Right ventricle myocardium superior (tissue), 1 donor: ENCODE data around the gene NAA10. TPM values are rescaled to one million over a fixed set of nuclear protein-coding genes. Genes with fewer than 3 reads are reported as not detected.

Experiments
- ATAC-seq: fragments of 200-7000 bp; cut with Tn5 transposase; one replicate; pipeline ENCODE4 v1.9.1; 2020; ENCODE audit warnings: mild to moderate bottlenecking; ENCODE audit not compliant: poor library complexity
- DNase-seq: peaks from one replicate; pipeline ENCODE4 v3.0.0-alpha.2; 2020
- intact Hi-C: fragments of 100-400 bp; cut with DNase I; formaldehyde crosslinking; loops from one replicate; pipeline ENCODE4 v1.11.2; 2022
- total RNA-seq: library from RNA; stranded (reverse); fragmentation: NEBNext Ultra II Directional; extraction: Animal tissue kit (Norgen Biotek cat#: 25700); gene quantifications from one replicate; pipeline ENCODE4 v1.2.1, GENCODE V29; 2021
- donor health status: DM: no; HTN: yes; CAD: no; lungs with severe emphysema.

NAA10 gene
- total RNA-seq, 1 donor from 2014 or later = 70.4 TPM

- ATAC-seq (no peak), DNase-seq (no peak)
- intact Hi-C loops = no loop called here
Observed at GRCh38 chrX:153934148-153934761, 582 bp downstream of the NAA10 start.

DNA sequence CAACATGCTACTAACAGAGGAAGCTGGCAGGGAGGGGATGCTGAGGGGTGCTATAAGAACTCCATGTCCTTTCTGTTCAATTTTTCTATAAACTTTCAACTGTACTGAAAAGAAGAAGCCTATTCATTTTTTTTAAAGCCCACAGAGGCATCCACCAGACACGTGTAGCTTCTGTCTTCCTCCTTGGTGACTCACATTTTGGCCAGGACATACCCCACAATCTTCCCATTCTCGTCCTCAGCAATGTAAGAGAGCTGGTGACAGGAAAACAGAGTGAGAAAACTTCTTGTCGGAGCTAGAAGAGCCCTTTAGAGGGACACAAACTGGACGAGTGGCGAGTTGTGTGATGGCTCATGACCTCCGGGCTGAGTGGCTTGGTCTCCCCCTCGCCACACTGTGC is 1.1 kb downstream of the NAA10 start:
- ATAC-seq (no peak), DNase-seq (no peak)
- intact Hi-C loops = no loop called here

DNA sequence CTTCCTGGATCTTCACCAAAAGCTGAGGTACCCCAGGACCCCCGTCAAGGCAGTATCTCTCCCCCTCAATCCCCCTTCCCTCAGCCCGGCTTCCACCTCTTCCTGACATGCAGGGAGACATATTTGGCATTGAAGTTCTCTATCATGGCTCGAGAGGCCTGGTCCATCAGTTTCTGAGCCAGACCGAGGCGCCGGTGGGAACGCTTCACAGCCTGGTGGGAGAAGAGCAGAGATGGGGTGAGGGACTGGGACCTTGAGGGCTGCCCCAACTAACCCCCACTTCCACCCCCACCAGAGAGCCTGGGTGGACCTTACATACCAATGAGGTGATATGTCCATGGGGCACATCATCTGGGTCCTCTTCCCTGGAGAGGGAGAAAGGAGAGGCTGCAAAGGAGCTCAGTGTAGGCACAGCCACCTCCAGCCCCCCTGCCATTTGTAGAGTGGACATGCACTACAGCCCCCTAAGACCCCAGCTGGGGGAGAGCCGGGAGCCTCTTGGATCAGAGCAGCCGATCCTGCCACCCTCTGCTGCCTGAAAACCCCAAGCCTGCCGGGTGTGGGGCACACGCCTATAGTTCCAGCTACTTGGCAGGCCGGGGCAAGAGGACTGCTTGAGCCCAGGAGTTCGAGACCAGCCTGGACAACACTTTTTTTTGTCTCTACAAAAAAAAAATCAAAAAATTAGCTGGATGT is 2.5 kb downstream of the NAA10 start:
- no peak for ATAC-seq
- intact Hi-C loops = no loop called here
- DNase-seq = no peak

DNA sequence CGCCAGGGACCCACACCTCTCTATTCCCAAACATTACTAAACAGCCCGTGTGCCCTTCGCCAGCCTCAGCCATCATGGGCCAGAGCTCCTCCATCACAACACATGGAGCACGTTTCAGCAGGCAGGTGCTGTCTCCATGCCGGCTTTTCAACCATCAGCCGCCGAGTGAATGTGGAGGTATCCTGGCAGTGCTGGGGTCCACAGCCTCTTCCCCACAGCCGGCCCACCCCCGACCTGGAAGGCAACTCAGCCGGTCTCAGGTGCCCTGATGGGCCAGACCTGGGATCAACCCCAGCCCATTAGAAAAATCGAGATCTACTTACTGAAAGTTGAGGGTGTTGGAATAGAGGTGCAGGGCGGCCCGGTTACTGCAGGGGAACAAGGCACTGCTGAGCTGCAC is 3.1 kb downstream of the NAA10 start:
- ATAC-seq (no peak), DNase-seq (no peak)
- intact Hi-C loops = no loop called here

GRCh38 chrX:153931151-153931550 is 3.7 kb downstream of the NAA10 start:
- intact Hi-C loops = no loop called here
- DNase-seq (no peak), ATAC-seq (no peak)

- no peak for ATAC-seq
- no peak for DNase-seq
- intact Hi-C loops = no loop called here
Observed at GRCh38 chrX:153930011-153930910, 4.6 kb downstream of the NAA10 start.

DNA sequence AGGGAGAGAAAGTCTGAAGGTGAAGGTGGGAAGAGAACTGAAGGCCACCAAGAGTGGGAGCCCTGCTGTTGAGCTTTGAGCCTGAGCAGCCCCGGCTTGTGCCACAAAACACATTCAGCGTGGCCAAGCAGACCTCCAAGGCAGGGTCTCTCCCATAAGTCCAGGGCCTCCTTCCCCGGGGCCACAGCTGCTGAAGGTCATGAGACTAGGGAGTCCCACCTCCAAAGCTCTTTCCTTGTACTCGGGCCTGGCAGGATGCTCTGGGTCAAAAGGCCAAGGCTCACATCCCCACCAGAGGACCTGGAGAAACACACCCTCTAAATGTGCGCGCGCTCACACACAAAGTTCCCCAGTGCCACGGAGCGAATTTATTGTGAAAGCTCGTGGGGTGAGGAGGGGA is 5.3 kb downstream of the NAA10 start:
- intact Hi-C loops = no loop called here
- ATAC-seq = no peak
- DNase-seq = no peak

DNA sequence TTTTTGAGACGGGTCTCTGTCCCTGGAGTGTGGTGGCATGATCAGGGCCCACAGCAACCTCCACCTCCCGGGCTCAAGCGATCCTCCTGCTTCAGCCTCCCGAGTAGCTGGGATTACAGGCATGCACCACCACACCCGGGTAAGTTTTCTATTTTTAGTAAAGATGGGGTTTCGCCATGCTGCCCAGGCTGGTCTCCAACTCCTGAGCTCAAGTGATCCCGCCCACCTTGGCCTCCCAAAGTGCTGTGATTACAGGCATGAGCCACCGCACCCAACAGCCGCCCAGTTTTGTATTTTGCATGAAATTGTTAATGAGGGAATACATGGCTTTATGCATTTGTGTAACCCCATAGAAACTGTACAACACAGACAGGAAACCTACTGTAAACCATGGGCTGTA is 6.0 kb downstream of the NAA10 start:
- ATAC-seq = no peak
- intact Hi-C loops = no loop called here
- DNase-seq = no peak

DNA sequence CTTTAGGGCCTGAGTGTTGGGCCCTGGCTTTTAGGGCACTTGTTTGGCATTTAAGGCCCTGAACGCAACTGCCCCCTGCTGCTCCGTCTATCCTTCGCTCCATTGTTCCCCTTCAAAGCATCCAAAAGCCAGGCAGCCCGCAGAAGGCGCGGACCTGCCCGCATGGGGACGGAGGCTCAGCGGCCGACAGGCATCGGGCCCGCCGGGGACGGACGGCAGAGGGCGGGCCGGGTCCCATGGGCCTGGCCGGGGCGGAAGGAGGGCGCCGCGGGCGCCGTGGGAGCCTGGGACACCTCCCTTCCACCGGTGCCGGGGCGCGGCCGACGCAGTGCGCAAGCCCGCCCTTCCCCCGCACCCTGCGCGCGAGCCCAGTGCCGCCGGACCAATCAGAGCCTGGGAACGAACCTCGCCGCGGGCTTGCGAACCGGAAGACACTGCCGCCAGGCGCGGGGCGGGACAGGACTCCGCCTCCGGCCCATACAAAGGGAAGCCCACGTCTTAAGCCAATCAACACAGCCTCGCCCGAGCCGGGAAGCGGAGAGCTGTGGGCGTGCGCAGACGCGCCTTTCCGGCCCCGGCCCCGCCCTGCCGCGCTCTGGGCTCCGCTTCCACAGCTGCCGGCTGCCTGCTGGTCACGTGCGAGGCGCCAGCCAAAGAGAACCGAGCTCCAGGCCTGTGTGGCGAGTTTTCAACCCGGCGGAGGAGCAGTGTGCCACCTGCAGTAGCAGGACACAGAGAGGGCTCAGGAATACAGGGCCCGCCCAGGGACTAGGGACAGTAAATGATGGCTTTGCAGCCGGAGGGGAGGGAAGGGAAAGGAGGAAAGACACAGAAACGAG is 6.7 kb downstream of the NAA10 start:
- intact Hi-C loops = no loop called here
- ATAC-seq = peak; percentile 94
- peak; percentile 97 for DNase-seq

DNA sequence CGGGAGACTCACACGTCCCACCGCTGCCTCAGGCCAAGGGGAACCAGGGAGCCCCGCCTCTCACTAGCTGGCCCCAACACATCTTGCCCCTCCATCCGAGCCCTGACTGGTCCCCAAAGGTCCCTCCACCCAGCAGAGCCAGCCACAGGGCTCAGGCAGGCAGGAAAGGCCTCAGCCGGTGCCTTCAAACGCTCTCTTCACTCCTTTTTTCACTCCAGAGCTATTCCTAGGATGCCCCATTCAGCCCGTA is 7.2 kb downstream of the NAA10 start:
- no peak for DNase-seq
- intact Hi-C loops = no loop called here
- no peak for ATAC-seq

DNA sequence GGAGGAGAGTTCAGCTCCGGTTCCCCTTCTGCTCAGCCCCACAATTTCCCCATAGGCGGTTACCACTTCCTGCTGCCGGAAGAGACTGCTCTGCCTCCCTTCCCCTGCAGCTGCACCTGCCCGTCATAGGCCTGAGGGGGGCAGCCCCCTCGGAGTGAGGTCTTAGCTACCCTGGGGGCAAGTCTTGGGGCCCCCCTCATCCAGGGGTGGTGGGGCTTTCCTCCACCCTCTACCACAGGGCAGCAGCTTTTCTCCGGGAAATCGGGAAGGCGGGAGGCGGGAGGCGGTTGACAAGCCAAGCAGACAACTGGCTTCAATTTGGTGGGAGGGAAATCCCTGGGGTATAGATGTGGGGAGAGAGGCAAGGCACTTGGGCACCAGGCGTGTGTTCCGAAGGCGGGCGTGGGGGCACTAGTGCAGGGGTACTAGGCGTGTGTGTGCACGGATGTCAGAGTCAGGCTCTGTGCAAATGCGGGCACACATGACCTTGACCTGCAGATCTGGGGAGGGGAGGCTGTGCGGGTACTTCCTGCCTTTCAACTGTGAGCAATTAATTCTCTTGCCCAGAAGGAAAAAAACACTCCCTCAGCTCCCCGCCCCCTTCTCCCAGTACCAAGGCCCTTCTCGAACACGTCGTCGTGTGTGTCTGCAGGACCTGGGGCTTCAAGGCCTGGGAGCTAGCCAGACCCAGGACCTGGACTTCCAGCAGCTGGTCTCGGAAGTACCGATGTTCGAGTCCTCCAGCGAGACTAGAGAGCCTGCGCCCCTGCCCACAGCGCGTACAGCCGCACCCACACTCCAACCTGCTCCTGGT is 7.8 kb downstream of the NAA10 start:
- intact Hi-C loops = no loop called here
- ATAC-seq = peak; percentile 1
- DNase-seq = peak; percentile 66

- ATAC-seq (no peak), DNase-seq (no peak)
- intact Hi-C loops = no loop called here
Observed at GRCh38 chrX:153926552-153926857, 8.3 kb downstream of the NAA10 start.

GRCh38 chrX:153925739-153926551 is 8.9 kb downstream of the NAA10 start, which contains the start of gene ARHGAP4:
Gene ARHGAP4 (minus strand): TSS chrX:153926264. CDS start chrX:153926202, 62 bp downstream.
- ATAC-seq (no peak), DNase-seq (no peak)
- intact Hi-C loops = no loop called here

DNA sequence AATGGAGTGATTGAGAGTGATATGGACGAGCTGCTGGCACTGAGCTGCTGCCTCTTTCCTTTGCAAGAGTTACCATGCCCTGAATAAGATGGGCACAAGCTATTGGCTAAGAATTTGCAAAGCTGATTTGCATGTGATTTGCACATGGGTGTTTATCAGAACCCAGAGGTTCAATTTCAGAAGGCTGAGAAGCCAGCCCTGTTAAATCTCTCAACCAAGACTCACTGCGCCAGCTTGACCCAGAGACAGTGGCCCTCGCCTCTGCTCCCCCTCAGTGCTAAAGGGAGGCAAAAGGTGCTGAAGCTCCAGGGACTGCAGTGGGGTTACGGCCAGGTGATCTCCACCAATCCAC is 9.5 kb downstream of the NAA10 start:
- DNase-seq (no peak), ATAC-seq (no peak)
- intact Hi-C loops = no loop called here

DNA sequence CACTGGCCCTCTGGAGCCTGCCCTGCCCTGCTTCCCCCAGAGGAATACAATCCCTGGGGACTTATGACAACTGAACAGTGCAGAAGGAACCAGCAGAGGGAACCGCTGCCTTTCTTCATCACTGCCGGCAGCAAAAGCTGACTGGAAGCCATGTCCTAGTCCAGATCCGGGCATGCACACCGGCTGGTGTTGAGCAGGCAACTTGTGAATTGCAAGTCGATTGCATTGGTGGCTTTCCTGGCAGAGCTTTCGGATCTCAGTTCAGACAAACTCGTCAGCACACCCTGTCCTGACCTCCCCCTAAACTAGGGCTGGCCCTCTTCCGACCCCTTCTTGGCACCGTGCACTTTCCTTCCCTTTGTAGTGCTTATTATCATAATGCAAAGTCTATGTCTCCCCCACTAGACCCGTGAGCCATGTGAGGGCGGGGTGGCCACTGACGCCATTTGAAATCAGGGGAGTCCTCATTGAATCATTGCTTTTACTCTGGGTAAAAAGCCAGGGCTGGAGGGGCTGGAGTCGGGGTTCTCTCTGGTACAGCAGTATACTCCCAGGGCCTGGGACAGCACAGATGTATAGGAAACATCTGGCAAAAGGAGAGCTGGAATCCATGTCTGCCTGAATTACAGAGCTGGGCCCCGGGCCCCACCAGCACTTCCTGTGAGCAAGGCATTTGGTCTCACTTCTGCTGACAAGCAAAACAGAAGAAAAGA is 10.5 kb downstream of the NAA10 start:
- ATAC-seq (peak; percentile 6), DNase-seq (no peak)
- intact Hi-C loops = no loop called here

DNA sequence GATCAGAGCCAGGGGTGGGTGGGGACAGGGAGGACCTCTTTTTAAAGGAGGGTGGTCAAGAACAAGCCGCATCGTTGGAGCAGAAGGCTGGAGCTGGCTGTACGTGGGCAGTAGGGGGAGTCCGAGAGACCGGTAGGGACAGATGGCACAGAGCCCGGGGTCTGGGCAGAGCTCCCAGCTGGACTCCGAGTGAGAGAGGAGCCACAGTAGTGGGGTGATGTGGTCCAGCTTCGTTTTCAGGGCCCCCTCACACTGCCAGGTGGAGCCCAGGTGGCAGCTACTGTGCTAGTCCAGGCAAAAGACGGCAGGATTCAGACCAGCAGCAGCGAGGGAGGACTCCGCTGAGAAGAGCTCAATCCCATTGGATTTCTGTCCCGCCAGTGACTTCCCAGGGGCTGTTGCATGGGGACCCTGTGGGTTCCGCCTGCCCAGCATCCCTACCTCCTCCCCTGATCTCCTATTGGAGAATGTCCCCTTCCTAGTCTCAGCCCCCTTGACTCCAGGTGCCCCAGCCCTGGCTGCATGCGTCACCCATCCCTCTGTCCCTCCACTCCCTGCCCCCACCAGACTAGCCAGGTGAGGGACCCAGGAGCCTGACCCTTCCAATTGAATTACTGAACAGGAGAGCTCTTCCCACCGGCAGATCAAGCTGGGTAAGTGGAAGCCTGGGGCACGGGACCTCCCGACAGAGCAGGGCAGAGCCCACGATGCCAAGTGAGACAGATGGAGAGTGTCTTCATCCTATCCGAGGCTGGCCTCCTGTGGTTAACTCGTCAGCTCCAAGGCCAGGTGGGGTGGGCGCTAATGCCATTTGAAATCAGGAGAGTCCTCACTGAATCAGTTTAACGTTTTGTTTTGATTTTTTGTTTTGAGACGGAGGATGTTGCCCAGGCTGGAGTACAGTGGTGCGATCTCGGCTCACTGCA is 11.6 kb downstream of the NAA10 start:
- DNase-seq = peak; percentile 90
- intact Hi-C loops = no loop called here
- peak; percentile 64 for ATAC-seq
